Diencephalon (tissue), 1 donor: ENCODE data around the gene ARL10. TPM values are rescaled to one million over a fixed set of nuclear protein-coding genes. Genes with fewer than 3 reads are reported as not detected.

ENCODE experiments used
- small RNA-seq: library from RNA; depleted of rRNA; stranded (forward); fragments of <200 nt; gene quantifications from one replicate; pipeline ENCODE3, GENCODE V24; 2014
- total RNA-seq: library from RNA; depleted of rRNA; stranded (reverse); fragments of >200 nt; gene quantifications from one replicate; pipeline ENCODE4 v1.2.3, GENCODE V29; 2014

ARL10 gene
- total RNA-seq: 39.7 TPM

GRCh38 chr5:176365351-176366231 lies at the start of gene ARL10:
ARL10 (plus strand) TSS chr5:176365487; CDS start chr5:176365564, 77 bp downstream.

GRCh38 chr5:176361437-176362232 lies 3.7 kb upstream of the ARL10 start, which contains the start of gene KIAA1191:
KIAA1191 (minus strand) TSS chr5:176361764; CDS start chr5:176359508, 2,256 bp downstream.

GRCh38 chr5:176388444-176389134 lies 23.3 kb downstream of the ARL10 start, which contains the start of the genes HIGD2A and NOP16:
HIGD2A (plus strand) TSS chr5:176388751; CDS start chr5:176388820, 69 bp downstream.
NOP16 (minus strand) TSS chr5:176388598; CDS start chr5:176388539, 59 bp downstream.

GRCh38 chr5:176415952-176416924 lies 51.0 kb downstream of the ARL10 start, which contains the start of gene CLTB:
CLTB (minus strand) TSS chr5:176416539; CDS start chr5:176416363, 176 bp downstream.

Small RNAs within 50 kb of the gene (small RNA-seq; reads per million reads assigned to genes)
- 136 reads per million, percentile 97 among the genes with 10 or more reads in this experiment for gene MIR1271

Other genes starting within 250 kb of the ARL10 start
- gene SIMC1, start 127.1 kb upstream of the ARL10 start, total RNA-seq: 15.2 TPM
- 111 TPM for gene KIAA1191, start 3.7 kb upstream of the ARL10 start, total RNA-seq
- gene NOP16, start 23.1 kb downstream of the ARL10 start, total RNA-seq: 8.5 TPM
- 43.4 TPM for gene HIGD2A, start 23.3 kb downstream of the ARL10 start, total RNA-seq
- gene CLTB, start 51.1 kb downstream of the ARL10 start, total RNA-seq: 80.7 TPM
- gene FAF2, start 82.9 kb downstream of the ARL10 start, total RNA-seq: 42.7 TPM
- gene RNF44, start 171.9 kb downstream of the ARL10 start, total RNA-seq: 12.7 TPM
- gene CDHR2, start 183.9 kb downstream of the ARL10 start, total RNA-seq: 0.69 TPM
- gene GPRIN1, start 244.7 kb downstream of the ARL10 start, total RNA-seq: 67.8 TPM